Ishikawa (cell line): ENCODE data around the gene ADGRG6.

Source experiments
- CEBPB ChIP-seq: IDR thresholded peaks from 2 replicates; pipeline ENCODE4 v1.6.1; 2012
- CREB1 ChIP-seq: IDR thresholded peaks from 2 replicates; pipeline ENCODE4 v1.6.1; 2012; ENCODE audit warnings: low read depth
- EGR1 ChIP-seq: IDR thresholded peaks from 2 replicates; pipeline ENCODE4 v1.6.1; 2012
- EP300 ChIP-seq: IDR thresholded peaks from 2 replicates; pipeline ENCODE4 v1.6.1; 2012; ENCODE audit warnings: borderline replicate concordance
- FOXM1 ChIP-seq: IDR thresholded peaks from 2 replicates; pipeline ENCODE4 v1.6.1; 2012; ENCODE audit warnings: low read depth, borderline replicate concordance
- MAX ChIP-seq: IDR thresholded peaks from 2 replicates; pipeline ENCODE4 v1.6.1; 2012
- NFIC ChIP-seq: IDR thresholded peaks from 2 replicates; pipeline ENCODE4 v1.6.1; 2012
- RAD21 ChIP-seq: IDR thresholded peaks from 2 replicates; pipeline ENCODE4 v1.6.1; 2012; ENCODE audit warnings: low read depth
- REST ChIP-seq: IDR thresholded peaks from 2 replicates; pipeline ENCODE4 v1.6.1; 2012; ENCODE audit warnings: low read depth, mild to moderate bottlenecking
- TAF1 ChIP-seq: IDR thresholded peaks from 2 replicates; pipeline ENCODE4 v1.6.1; 2012; ENCODE audit warnings: low read depth, mild to moderate bottlenecking
- TCF12 ChIP-seq: IDR thresholded peaks from 2 replicates; pipeline ENCODE4 v1.6.1; 2012; ENCODE audit warnings: low read depth
- TEAD4 ChIP-seq: IDR thresholded peaks from 2 replicates; pipeline ENCODE4 v1.6.1; 2012
- USF1 ChIP-seq: IDR thresholded peaks from 2 replicates; pipeline ENCODE4 v1.6.1; 2012
- YY1 ChIP-seq: IDR thresholded peaks from 2 replicates; pipeline ENCODE4 v1.6.1; 2012; ENCODE audit warnings: low read depth
- ZBTB7A ChIP-seq: IDR thresholded peaks from 2 replicates; pipeline ENCODE4 v1.6.1; 2012; ENCODE audit warnings: low read depth

ADGRG6 gene

GRCh38 chr6:142322504-142323198, 20.8 kb downstream of the ADGRG6 start:
- TF ChIP-seq EP300 (no peak), CEBPB (no peak), RAD21 (no peak), EGR1 (no peak), REST (no peak), TCF12 (no peak), YY1 (no peak)

- TF ChIP-seq NFIC (peak; percentile 46; the same call in 1 of the 2 replicates), EGR1 (peak; percentile 83), CEBPB (peak; percentile 86), USF1 (no peak), YY1 (no peak), CREB1 (peak; percentile 42; the same call in 1 of the 2 replicates), EP300 (peak; percentile 65; the same call in 1 of the 2 replicates), MAX (no peak), FOXM1 (peak; percentile 31; the same call in 1 of the 2 replicates), TCF12 (peak; percentile 56; the same call in 1 of the 2 replicates), ZBTB7A (no peak), REST (no peak), TEAD4 (peak; percentile 82)
These were observed 21.6 kb downstream of the ADGRG6 start for GRCh38 chr6:142323377-142323776.

- no peak for TF ChIP-seq CEBPB
- no peak for TF ChIP-seq YY1
- TF ChIP-seq TCF12 = no peak
- no peak for TF ChIP-seq TAF1
- TF ChIP-seq USF1 = no peak
- TF ChIP-seq NFIC = no peak
- no peak for TF ChIP-seq REST
- TF ChIP-seq MAX = no peak
- TF ChIP-seq ZBTB7A = no peak
- TF ChIP-seq EGR1 = no peak
- no peak for TF ChIP-seq EP300
- no peak for TF ChIP-seq FOXM1
- TF ChIP-seq TEAD4 = no peak
- no peak for TF ChIP-seq CREB1
- TF ChIP-seq RAD21 = no peak
These were observed 22.3 kb downstream of the ADGRG6 start for GRCh38 chr6:142324111-142324510.

GRCh38 chr6:142325111-142325510, 23.3 kb downstream of the ADGRG6 start:
- TF ChIP-seq TEAD4 (no peak), NFIC (no peak), ZBTB7A (no peak), TCF12 (no peak), CEBPB (no peak), EGR1 (no peak), FOXM1 (no peak), EP300 (no peak), CREB1 (no peak), USF1 (no peak), MAX (no peak), YY1 (no peak), TAF1 (no peak), REST (no peak)
